B cell (primary cell): ENCODE data around the gene KCNIP1. TPM values are rescaled to one million over a fixed set of nuclear protein-coding genes. Genes with fewer than 3 reads are reported as not detected.

Experiments used
- ATAC-seq: fragments of 200-7000 bp; cut with Tn5 transposase; one replicate; pipeline ENCODE4 v1.10.0; 2021; ENCODE audit warnings: low read depth, mild to moderate bottlenecking, moderate number of reproducible peaks, moderate library complexity
- CTCF ChIA-PET: fragments of 350-600 bp; sonication (Branson Sonifier 250); formaldehyde crosslinking; loops from one replicate; lab custom pipeline; 2021; ENCODE audit warnings: antibody characterized with exemption, inconsistent platforms; lab: Charles Lee
- POLR2A ChIA-PET: fragments of 350-600 bp; sonication (Branson Sonifier 250); formaldehyde crosslinking; loops from one replicate; lab custom pipeline; 2021; ENCODE audit warnings: antibody characterized with exemption; lab: Charles Lee
- DNase-seq: peaks from one replicate; pipeline ENCODE4 v3.0.0; 2013
- H2AFZ ChIP-seq: 2 replicates; pipeline ENCODE4 v1.6.1; 2012; ENCODE audit warnings: mild to moderate bottlenecking, low read depth, low read length; ENCODE audit not compliant: insufficient read depth, poor library complexity, severe bottlenecking
- H3K27ac ChIP-seq, 2 donors: 1 replicate in 1 of 2; 2 replicates in 1 of 2; pipeline ENCODE4 v1.5.1; 2012 to 2013; ENCODE audit warnings: low read length in 2 of 2, mild to moderate bottlenecking in 2 of 2, moderate library complexity in 1 of 2
- H3K27me3 ChIP-seq, 4 experiments: fragments of 200-600 bp in 1 of 4; sonication (generic) in 1 of 4; replicated peaks in 1 of 4; 1 replicate in 2 of 4; 2 replicates in 2 of 4; pipeline versions ENCODE4 v1.6.1 to v1.7.0; 2013 to 2016; ENCODE audit warnings: low read length in 3 of 4, mild to moderate bottlenecking in 2 of 4, mixed read lengths in 1 of 4, moderate library complexity in 1 of 4; ENCODE audit not compliant: insufficient read depth in 4 of 4, control insufficient read depth in 3 of 4; ENCODE audit errors: control extremely low read depth in 1 of 4
- H3K36me3 ChIP-seq, 2 experiments: replicated peaks in 1 of 2; 1 replicate in 1 of 2; 2 replicates in 1 of 2; pipeline versions ENCODE4 v1.6.1 to v1.7.1; 2013; ENCODE audit warnings: low read length in 1 of 2; ENCODE audit not compliant: insufficient read depth in 2 of 2, control insufficient read depth in 1 of 2; ENCODE audit errors: control extremely low read depth in 1 of 2, extremely low read depth in 1 of 2
- H3K4me1 ChIP-seq, 2 donors: fragments of 200-600 bp in 1 of 2; sonication (generic) in 1 of 2; 1 replicate in 1 of 2; 2 replicates in 1 of 2; pipeline versions ENCODE4 v1.5.1 to v1.6.1; 2013 to 2017; ENCODE audit warnings: low read length in 2 of 2; ENCODE audit not compliant: control insufficient read depth in 2 of 2, insufficient read depth in 2 of 2
- H3K4me2 ChIP-seq: replicated peaks from 2 replicates; pipeline ENCODE3; 2012; ENCODE audit warnings: mild to moderate bottlenecking, low read depth, low read length; ENCODE audit not compliant: poor library complexity, severe bottlenecking
- H3K4me3 ChIP-seq, 5 experiments: fragments of 200-600 bp in 1 of 5; sonication (generic) in 1 of 5; 1 replicate in 3 of 5; 2 replicates in 2 of 5; pipeline versions ENCODE4 v1.5.1 to v1.7.0; 2011 to 2016; ENCODE audit warnings: low read length in 4 of 5, mild to moderate bottlenecking in 4 of 5, low read depth in 2 of 5, control low read depth in 1 of 5, moderate library complexity in 1 of 5; ENCODE audit not compliant: insufficient read depth in 1 of 5; ENCODE audit errors: control extremely low read depth in 1 of 5, extremely low read depth in 1 of 5
- H3K79me2 ChIP-seq: fragments of 200-600 bp; sonication (generic); one replicate; pipeline ENCODE4 v1.6.0; 2016; ENCODE audit warnings: low read length; ENCODE audit not compliant: control insufficient read depth, insufficient read depth
- H3K9ac ChIP-seq: fragments of 200-600 bp; sonication (generic); 2 replicates; pipeline ENCODE4 v1.6.1; 2017; ENCODE audit warnings: mild to moderate bottlenecking, low read length, moderate library complexity
- H3K9me3 ChIP-seq, 3 donors: one replicate each; pipeline versions ENCODE4 v1.6.1 to v1.7.1; 2013; ENCODE audit warnings: low read length in 2 of 3; ENCODE audit not compliant: control insufficient read depth in 2 of 3, insufficient read depth in 1 of 3; ENCODE audit errors: control extremely low read depth in 1 of 3
- H4K20me1 ChIP-seq: 2 replicates; pipeline ENCODE4 v1.6.0; 2012; ENCODE audit warnings: mild to moderate bottlenecking, low read length; ENCODE audit not compliant: insufficient read depth, control insufficient read depth, poor library complexity, severe bottlenecking
- H3K27ac Mint-ChIP-seq: one replicate; pipeline ENCODE4 v1.8.0; 2021; ENCODE audit warnings: mixed read lengths
- H3K27me3 Mint-ChIP-seq: one replicate; pipeline ENCODE4 v1.8.0; 2021; ENCODE audit warnings: mixed read lengths
- H3K4me1 Mint-ChIP-seq: one replicate; pipeline ENCODE4 v1.8.0; 2021; ENCODE audit warnings: mixed read lengths
- H3K4me3 Mint-ChIP-seq: one replicate; pipeline ENCODE4 v1.8.0; 2021; ENCODE audit warnings: mixed read lengths
- H3K9me3 Mint-ChIP-seq: one replicate; pipeline ENCODE4 v1.8.0; 2022; ENCODE audit warnings: mixed read lengths; ENCODE audit not compliant: insufficient read depth
- EZH2 ChIP-seq: IDR thresholded peaks from 2 replicates; pipeline ENCODE4 v1.6.1; 2012; ENCODE audit warnings: borderline replicate concordance, low read depth, mild to moderate bottlenecking, moderate library complexity, low read length; ENCODE audit not compliant: insufficient read depth, poor library complexity, severe bottlenecking
- WGBS: methylation state at CpG from one replicate; pipeline ENCODE4 v1.1.5; 2013; ENCODE audit warnings: missing lambda C conversion rate; ENCODE audit not compliant: insufficient coverage; 5-methylcytosine and 5-hydroxymethylcytosine counted together
- intact Hi-C: fragments of 100-400 bp; cut with micrococcal nuclease; formaldehyde crosslinking; loops from one replicate; pipeline ENCODE4 v1.10.0; 2022
- polyA plus RNA-seq: library from polyadenylated mRNA; depleted of rRNA; stranded (reverse); fragments of >200 nt; gene quantifications from 2 replicates; pipeline ENCODE4 v1.2.3, GENCODE V29; 2012
- total RNA-seq, 2 donors: library from RNA; stranded (reverse); fragments of 120-200 nt in 1 of 2; gene quantifications; 1 replicate in 1 of 2; 2 replicates in 1 of 2; pipeline versions ENCODE4 v1.2.3 to v1.2.4, GENCODE V29; 2013 to 2022
- TF ChIP-seq, protein P1 (sequence below): fragments of 200-600 bp; IDR thresholded peaks from one replicate; pipeline ENCODE4 v1.8.0; 2022; ENCODE audit warnings: antibody characterized with exemption, mild to moderate bottlenecking

KCNIP1 gene
- total and polyA plus RNA-seq, 2 donors (not counting 1 experiment from before 2014, with no cell fraction given) = not detected

DNA sequence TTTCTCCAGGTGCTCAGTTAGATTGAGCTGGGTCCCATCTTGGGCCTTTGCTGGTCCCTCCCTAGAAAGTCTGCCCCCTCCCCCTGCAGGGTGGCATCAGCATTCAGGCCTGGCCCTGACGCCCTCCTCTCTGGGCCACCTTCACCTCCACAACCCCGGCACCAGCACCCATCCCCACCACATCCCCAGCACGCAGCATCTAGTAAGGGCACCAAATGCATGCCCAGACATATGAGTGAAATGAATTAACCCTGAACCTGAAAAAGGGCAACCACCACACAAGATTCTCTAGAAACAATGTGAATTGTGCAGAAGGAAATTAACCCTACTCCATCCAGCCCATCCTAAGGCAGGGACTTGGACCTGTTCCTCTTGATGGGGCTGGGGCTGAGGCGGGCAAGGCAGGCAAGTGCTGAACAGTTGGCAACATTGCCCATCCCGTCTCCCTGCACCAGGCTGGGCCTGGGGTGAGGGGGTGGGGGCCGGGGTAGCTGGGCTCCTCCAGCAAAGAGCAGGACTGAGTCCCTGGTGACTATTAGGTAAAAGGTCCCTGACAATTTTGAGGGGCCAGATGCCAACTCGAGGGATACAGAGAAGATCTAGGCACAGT is 125.9 kb downstream of the KCNIP1 start:
- TF ChIP-seq, protein P1, sequence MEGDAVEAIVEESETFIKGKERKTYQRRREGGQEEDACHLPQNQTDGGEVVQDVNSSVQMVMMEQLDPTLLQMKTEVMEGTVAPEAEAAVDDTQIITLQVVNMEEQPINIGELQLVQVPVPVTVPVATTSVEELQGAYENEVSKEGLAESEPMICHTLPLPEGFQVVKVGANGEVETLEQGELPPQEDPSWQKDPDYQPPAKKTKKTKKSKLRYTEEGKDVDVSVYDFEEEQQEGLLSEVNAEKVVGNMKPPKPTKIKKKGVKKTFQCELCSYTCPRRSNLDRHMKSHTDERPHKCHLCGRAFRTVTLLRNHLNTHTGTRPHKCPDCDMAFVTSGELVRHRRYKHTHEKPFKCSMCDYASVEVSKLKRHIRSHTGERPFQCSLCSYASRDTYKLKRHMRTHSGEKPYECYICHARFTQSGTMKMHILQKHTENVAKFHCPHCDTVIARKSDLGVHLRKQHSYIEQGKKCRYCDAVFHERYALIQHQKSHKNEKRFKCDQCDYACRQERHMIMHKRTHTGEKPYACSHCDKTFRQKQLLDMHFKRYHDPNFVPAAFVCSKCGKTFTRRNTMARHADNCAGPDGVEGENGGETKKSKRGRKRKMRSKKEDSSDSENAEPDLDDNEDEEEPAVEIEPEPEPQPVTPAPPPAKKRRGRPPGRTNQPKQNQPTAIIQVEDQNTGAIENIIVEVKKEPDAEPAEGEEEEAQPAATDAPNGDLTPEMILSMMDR = no peak
- no peak for TF ChIP-seq EZH2
- 100% methylated on average over 2 of the region's 7 CpGs for WGBS
- no peak overlapping the region for H3K4me3 ChIP-seq
- H3K4me2 ChIP-seq = no peak overlapping the region
- H4K20me1 ChIP-seq = no peaks in the 10 kb centered on the region
- Mint-ChIP-seq H3K9me3 (no peaks in the 10 kb centered on the region), H3K4me3 (no peak overlapping the region), H3K27ac (no peak overlapping the region), H3K4me1 (peaks cover 15% of the 10 kb centered on the region), H3K27me3 (peaks cover 22% of the 10 kb centered on the region)
- no peak overlapping the region for H3K9ac ChIP-seq
- DNase-seq = no peak
- H3K79me2 ChIP-seq = no peaks in the 10 kb centered on the region
- no peaks in the 10 kb centered on the region for H3K9me3 ChIP-seq
- CTCF ChIA-PET = no interaction called here
- H3K27me3 ChIP-seq = peaks cover 0 to 9% (median 2%) of the 10 kb centered on the region in 4 experiments
- no peak overlapping the region for H2AFZ ChIP-seq
- ATAC-seq = no peak
- H3K27ac ChIP-seq = no peak overlapping the region
- no peaks in the 10 kb centered on the region for H3K36me3 ChIP-seq
- POLR2A ChIA-PET = no interaction called here
- intact Hi-C loops = no loop called here
- peaks cover 6 to 17% of the 10 kb centered on the region in 2 donors for H3K4me1 ChIP-seq

DNA sequence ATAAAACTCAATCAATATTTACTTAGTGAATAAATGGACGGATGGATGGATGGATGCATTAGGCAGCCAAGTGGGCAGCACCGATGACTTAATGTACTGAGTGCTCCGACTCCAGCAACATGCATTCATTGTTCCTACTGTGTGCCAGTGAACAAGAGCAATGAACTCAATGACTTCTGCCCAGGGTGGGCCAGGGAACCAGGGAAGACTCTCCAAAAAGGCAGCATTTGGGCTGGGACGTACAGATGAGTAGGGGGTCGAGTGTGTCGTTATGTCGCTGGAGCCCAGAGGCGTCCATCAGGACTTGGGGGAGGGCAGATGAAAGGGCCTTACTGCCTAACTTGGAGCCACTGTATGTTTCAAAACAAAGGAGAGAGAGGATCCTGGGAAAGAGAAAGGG is 126.4 kb downstream of the KCNIP1 start:
- ATAC-seq = no peak
- intact Hi-C loops = no loop called here
- WGBS = 97% methylated on average over 8 of the region's 8 CpGs
- Histone ChIP-seq H3K79me2 (no peaks in the 10 kb centered on the region), H3K27ac (no peak overlapping the region), H3K4me2 (no peak overlapping the region), H3K36me3 (no peaks in the 10 kb centered on the region), H3K9ac (no peak overlapping the region), H3K4me1 (peaks cover 6 to 17% of the 10 kb centered on the region in 2 donors), H3K4me3 (no peak overlapping the region), H3K9me3 (no peaks in the 10 kb centered on the region), H3K27me3 (peaks cover 0 to 9% (median 2%) of the 10 kb centered on the region in 4 experiments), H4K20me1 (no peaks in the 10 kb centered on the region), H2AFZ (no peak overlapping the region)
- CTCF ChIA-PET = interaction anchor here (2.5 kb wide), 1 partner anchor 404 kb away, joined by 8 read pairs; no protein-coding TSS in a partner anchor
- H3K4me3 Mint-ChIP-seq = no peak overlapping the region
- peaks cover 20% of the 10 kb centered on the region for H3K27me3 Mint-ChIP-seq
- no peak overlapping the region for H3K27ac Mint-ChIP-seq
- POLR2A ChIA-PET = no interaction called here
- TF ChIP-seq, protein P1 = no peak
- TF ChIP-seq EZH2 = no peak
- peaks cover 15% of the 10 kb centered on the region for H3K4me1 Mint-ChIP-seq
- H3K9me3 Mint-ChIP-seq = no peaks in the 10 kb centered on the region
- DNase-seq = no peak
